Gastroesophageal sphincter (tissue), 4 donors: ENCODE data around the gene CRHBP. TPM values are rescaled to one million over a fixed set of nuclear protein-coding genes. Genes with fewer than 3 reads are reported as not detected.

ENCODE experiments used
- ATAC-seq: fragments of 150-250 bp; one replicate; pipeline ENCODE4 v1.9.1; 2016; ENCODE audit warnings: mild to moderate bottlenecking, moderate library complexity
- H3K27ac ChIP-seq, 4 donors: fragments of 200-600 bp; sonication (generic) in 3 of 4; 1 replicate in 3 of 4; 2 replicates in 1 of 4; pipeline ENCODE4 v1.5.1; 2016 to 2019
- H3K27me3 ChIP-seq: fragments of 200-600 bp; sonication (generic); one replicate; pipeline ENCODE4 v1.5.1; 2019
- H3K36me3 ChIP-seq, 2 donors: fragments of 200-600 bp; sonication (generic); one replicate each; pipeline ENCODE4 v1.5.1; 2019; ENCODE audit warnings: control low read depth in 1 of 2
- H3K4me1 ChIP-seq, 3 donors: fragments of 200-600 bp; sonication (generic); 1 replicate in 2 of 3; 2 replicates in 1 of 3; pipeline ENCODE4 v1.5.1; 2016 to 2019; ENCODE audit warnings: control low read depth in 2 of 3
- H3K4me3 ChIP-seq, 2 donors: fragments of 200-600 bp; sonication (generic); one replicate each; pipeline ENCODE4 v1.5.1; 2019; ENCODE audit warnings: mild to moderate bottlenecking in 1 of 2, moderate library complexity in 1 of 2
- H3K9me3 ChIP-seq, 3 donors: fragments of 200-600 bp; sonication (generic); one replicate each; pipeline ENCODE4 v1.5.1; 2017 to 2019; ENCODE audit warnings: control low read depth in 2 of 3
- CTCF ChIP-seq, 4 experiments: fragments of 200-600 bp in 2 of 4; fragments of 450-650 bp in 2 of 4; sonication (generic) in 1 of 4; IDR thresholded peaks; one replicate each; pipeline ENCODE4 v1.5.1; 2017 to 2019; ENCODE audit warnings: antibody characterized with exemption in 4 of 4, mild to moderate bottlenecking in 2 of 4, moderate library complexity in 2 of 4
- EP300 ChIP-seq: sonication (generic); formaldehyde crosslinking; IDR thresholded peaks from one replicate; pipeline ENCODE4 v1.6.1; 2017; ENCODE audit warnings: antibody characterized with exemption, mild to moderate bottlenecking
- POLR2A ChIP-seq, 2 donors: fragments of 450-650 bp; IDR thresholded peaks; one replicate each; pipeline ENCODE4 v1.6.1; 2017; ENCODE audit warnings: antibody characterized with exemption in 2 of 2, mild to moderate bottlenecking in 2 of 2, moderate library complexity in 1 of 2
- POLR2AphosphoS5 ChIP-seq: sonication (generic); formaldehyde crosslinking; IDR thresholded peaks from one replicate; pipeline ENCODE4 v1.6.1; 2017; ENCODE audit warnings: antibody characterized with exemption
- WGBS, 2 donors: methylation state at CpG; one replicate each; pipeline ENCODE4 v1.1.5; 2018; ENCODE audit warnings: low coverage in 1 of 2; 5-methylcytosine and 5-hydroxymethylcytosine counted together
- total RNA-seq, 4 donors: library from RNA; depleted of rRNA; stranded (reverse); fragments of >200 nt; gene quantifications; one replicate each; pipeline ENCODE4 v1.1.0, GENCODE V29; 2016

CRHBP gene
- total RNA-seq, 4 donors from 2014 or later, result 1.7 to 4.0 (median 2.3) TPM; not detected in 1

GRCh38 chr5:76926329-76927105 is 26.3 kb upstream of the CRHBP start:
- Histone ChIP-seq H3K9me3 (no peaks in the 10 kb centered on the region), H3K4me3 (no peak overlapping the region), H3K27me3 (no peaks in the 10 kb centered on the region), H3K27ac (no peak overlapping the region), H3K4me1 (no peaks in the 10 kb centered on the region), H3K36me3 (no peaks in the 10 kb centered on the region)
- no peak for TF ChIP-seq POLR2A (IDR thresholded peaks at IDR 0.05)
- TF ChIP-seq POLR2AphosphoS5, result no peak
- TF ChIP-seq EP300, result no peak
- TF ChIP-seq CTCF (IDR thresholded peaks at IDR 0.05), result no peak
- 18 to 37% methylated on average over 6 of the region's 6 CpGs for WGBS, 2 donors
- ATAC-seq, result no peak

- WGBS, 2 donors, result 80 to 100% methylated on average over 1 of the region's 4 CpGs
Observed at GRCh38 chr5:76927961-76928360, 24.9 kb upstream of the CRHBP start.

GRCh38 chr5:76930083-76930482 is 22.8 kb upstream of the CRHBP start:
- Histone ChIP-seq H3K27me3 (no peaks in the 10 kb centered on the region), H3K4me1 (no peaks in the 10 kb centered on the region), H3K9me3 (no peaks in the 10 kb centered on the region), H3K4me3 (no peak overlapping the region), H3K36me3 (no peaks in the 10 kb centered on the region), H3K27ac (no peak overlapping the region)
- WGBS, 2 donors, result 64 to 74% methylated on average over 3 to 4 of the region's 4 CpGs
- no peak for ATAC-seq
- TF ChIP-seq CTCF (IDR thresholded peaks at IDR 0.05) (no peak), POLR2AphosphoS5 (no peak), POLR2A (IDR thresholded peaks at IDR 0.05) (no peak), EP300 (no peak)

More at GRCh38 chr5:76927961-76928360, 24.9 kb upstream of the CRHBP start:
- no peaks in the 10 kb centered on the region for H3K9me3 ChIP-seq
- no peak for ATAC-seq
- H3K27ac ChIP-seq, result no peak overlapping the region
- H3K36me3 ChIP-seq, result no peaks in the 10 kb centered on the region
- TF ChIP-seq POLR2A (IDR thresholded peaks at IDR 0.05) (no peak), POLR2AphosphoS5 (no peak), CTCF (IDR thresholded peaks at IDR 0.05) (no peak), EP300 (no peak)
- no peak overlapping the region for H3K4me3 ChIP-seq
- no peaks in the 10 kb centered on the region for H3K4me1 ChIP-seq
- no peaks in the 10 kb centered on the region for H3K27me3 ChIP-seq

GRCh38 chr5:76938177-76938576 is 14.7 kb upstream of the CRHBP start:
- H3K4me3 ChIP-seq, result no peak overlapping the region
- no peaks in the 10 kb centered on the region for H3K27me3 ChIP-seq
- TF ChIP-seq EP300 (no peak), POLR2AphosphoS5 (no peak), POLR2A (IDR thresholded peaks at IDR 0.05) (no peak), CTCF (IDR thresholded peaks at IDR 0.05) (no peak)
- no peak for ATAC-seq
- H3K27ac ChIP-seq, result no peak overlapping the region
- H3K36me3 ChIP-seq, result no peaks in the 10 kb centered on the region
- H3K9me3 ChIP-seq, result no peaks in the 10 kb centered on the region
- no peaks in the 10 kb centered on the region for H3K4me1 ChIP-seq

- Histone ChIP-seq H3K27ac (no peak overlapping the region), H3K36me3 (no peaks in the 10 kb centered on the region), H3K4me3 (no peak overlapping the region), H3K9me3 (no peaks in the 10 kb centered on the region), H3K27me3 (no peaks in the 10 kb centered on the region), H3K4me1 (no peaks in the 10 kb centered on the region)
- no peak for TF ChIP-seq EP300
- TF ChIP-seq CTCF (IDR thresholded peaks at IDR 0.05), result no peak
- WGBS, 2 donors, result 59 to 86% methylated on average over 4 of the region's 4 CpGs
- no peak for ATAC-seq
Observed at GRCh38 chr5:76941000-76941399, 11.8 kb upstream of the CRHBP start.
